Measurements from ENCODE around the gene TMEM250. TPM values are rescaled to one million over a fixed set of nuclear protein-coding genes. Genes with fewer than 3 reads are reported as not detected.

The TMEM250 gene
- total RNA-seq, 1 experiment from 2014 or later: 37.5 TPM

GRCh38 chr9:136104916-136105315, 13.8 kb downstream of the TMEM250 start:
- TF ChIP-seq POLR2A (IDR thresholded peaks at IDR 0.05; ENCODE audit: borderline replicate concordance, extremely low read depth, insufficient read depth, insufficient read length) (no peak), EZH2phosphoT487 (IDR thresholded peaks at IDR 0.05; ENCODE audit: borderline replicate concordance) (no peak), MAX (IDR thresholded peaks at IDR 0.05) (no peak), REST (IDR thresholded peaks at IDR 0.05; ENCODE audit: low read depth) (no peak), CTCF (IDR thresholded peaks at IDR 0.05 in 2 of 3, conservative IDR thresholded peaks at IDR 0.05 in 1 of 3; ENCODE audit: borderline replicate concordance in 1 of 3, insufficient read depth in 1 of 3, low read depth in 2 of 3, low read length in 2 of 3) (no peak), EGR1 (IDR thresholded peaks at IDR 0.05; ENCODE audit: low read depth) (no peak), CEBPB (IDR thresholded peaks at IDR 0.05; ENCODE audit: low read depth) (no peak), ATF3 (IDR thresholded peaks at IDR 0.05) (no peak), YY1 (IDR thresholded peaks at IDR 0.05; ENCODE audit: extremely low read depth, insufficient replicate concordance, low read depth, low read length) (no peak), RAD21 (IDR thresholded peaks at IDR 0.05; ENCODE audit: low read depth) (no peak), JUND (IDR thresholded peaks at IDR 0.05) (no peak)
- Histone ChIP-seq H4K20me1 (ENCODE audit: insufficient read depth) (no peaks in the 10 kb centered on the region), H3K9me3 (ENCODE audit: control insufficient read depth in 1 of 2, insufficient read depth in 1 of 2, low read depth in 1 of 2, low read length in 2 of 2) (no peaks in the 10 kb centered on the region), H2AFZ (ENCODE audit: low read depth, low read length, poor library complexity, severe bottlenecking) (no peak overlapping the region), H3K4me3 (replicated peaks in 1 of 2; ENCODE audit: low read depth in 1 of 2, low read length in 2 of 2) (no peak overlapping the region), H3K36me3 (ENCODE audit: control insufficient read depth in 1 of 2, insufficient read depth in 2 of 2, low read length in 2 of 2) (no peaks in the 10 kb centered on the region), H3K4me2 (ENCODE audit: low read length) (no peak overlapping the region), H3K79me2 (ENCODE audit: insufficient read depth, low read length) (no peaks in the 10 kb centered on the region), H3K9me2 (ENCODE audit: insufficient read depth) (no peaks in the 10 kb centered on the region), H3K4me1 (ENCODE audit: control insufficient read depth in 1 of 2, insufficient read depth in 2 of 2, low read length in 2 of 2) (peaks cover 39 to 48% of the 10 kb centered on the region in 2 experiments), H3K27ac (ENCODE audit: low read depth, low read length) (no peak overlapping the region; the same call in 1 of the 2 replicates), H3K9ac (ENCODE audit: low read length) (no peak overlapping the region), H3K27me3 (ENCODE audit: insufficient read depth, low read length) (no peaks in the 10 kb centered on the region)
- RAD21 ChIA-PET (ENCODE audit: low non-redundant PET in 1 of 2, low total read pairs in 2 of 2, uncharacterized antibody in 2 of 2, unreplicated experiment in 2 of 2): no interaction called here
- DNase-seq (ENCODE audit: low read depth, low spot score) (no peak), ATAC-seq (no peak)
- POLR2A ChIA-PET: no interaction called here
- intact Hi-C loops (cut with micrococcal nuclease): no loop called here
- CTCF ChIA-PET: no interaction called here
- BruUV-seq (replicated peaks): no TSS peak
